Tibial nerve (tissue), 3 donors: Measurements from ENCODE around the gene SNAI1.

Experiments
- CTCF ChIP-seq, 5 experiments: fragments of 200-600 bp in 3 of 5; fragments of 450-650 bp in 2 of 5; sonication (generic) in 3 of 5; IDR thresholded peaks; one replicate each; pipeline ENCODE4 v1.5.1; 2016 to 2019; ENCODE audit warnings: antibody characterized with exemption in 5 of 5, mild to moderate bottlenecking in 3 of 5, moderate library complexity in 2 of 5
- POLR2A ChIP-seq, 2 donors: fragments of 450-650 bp; IDR thresholded peaks; one replicate each; pipeline ENCODE4 v1.6.1; 2017; ENCODE audit warnings: antibody characterized with exemption in 2 of 2, mild to moderate bottlenecking in 2 of 2, moderate library complexity in 2 of 2

GRCh38 chr20:50015636-50015992 lies 32.8 kb downstream of the SNAI1 start:
- no peak for TF ChIP-seq CTCF (IDR thresholded peaks at IDR 0.05)
- no peak for TF ChIP-seq POLR2A (IDR thresholded peaks at IDR 0.05)
